Neuronal stem cell (in vitro differentiated cells): Measurements from ENCODE around the gene NR2F1.

Source experiments
- DNase-seq: peaks from one replicate; pipeline ENCODE4 v3.0.0-alpha.2; 2013; ENCODE audit warnings: low spot score
- H2AFZ ChIP-seq: one replicate; pipeline ENCODE4 v1.6.1; 2013; ENCODE audit warnings: mild to moderate bottlenecking, low read length, inconsistent platforms
- H2AK5ac ChIP-seq: 2 replicates; pipeline ENCODE4 v1.6.1; 2013; ENCODE audit warnings: low read depth, mild to moderate bottlenecking, inconsistent platforms, low read length, moderate library complexity, mixed read lengths
- H2BK120ac ChIP-seq: 2 replicates; pipeline ENCODE4 v1.6.1; 2013; ENCODE audit warnings: low read depth, mild to moderate bottlenecking, inconsistent platforms, low read length, moderate library complexity, mixed read lengths
- H2BK12ac ChIP-seq: one replicate; pipeline ENCODE4 v1.6.1; 2013; ENCODE audit warnings: low read length, inconsistent platforms
- H2BK15ac ChIP-seq: 2 replicates; pipeline ENCODE4 v1.6.1; 2013; ENCODE audit warnings: mild to moderate bottlenecking, low read length, inconsistent platforms, mixed read lengths
- H2BK5ac ChIP-seq: one replicate; pipeline ENCODE4 v1.6.1; 2013; ENCODE audit warnings: inconsistent platforms, mild to moderate bottlenecking, low read length, moderate library complexity
- H3K14ac ChIP-seq: one replicate; pipeline ENCODE4 v1.6.1; 2013; ENCODE audit warnings: low read length, inconsistent platforms
- H3K18ac ChIP-seq: 2 replicates; pipeline ENCODE4 v1.6.1; 2013; ENCODE audit warnings: low read length, inconsistent platforms
- H3K23ac ChIP-seq: 2 replicates; pipeline ENCODE4 v1.6.1; 2013; ENCODE audit warnings: low read depth, mild to moderate bottlenecking, mixed read lengths, low read length, inconsistent platforms; ENCODE audit not compliant: poor library complexity
- H3K27ac ChIP-seq: replicated peaks from 3 replicates; pipeline ENCODE4 v1.5.1; 2013; ENCODE audit warnings: low read length, inconsistent platforms
- H3K27me3 ChIP-seq, 3 experiments: 2 replicates each; pipeline ENCODE4 v1.6.1; 2013; ENCODE audit warnings: low read length in 3 of 3, mild to moderate bottlenecking in 2 of 3, inconsistent platforms in 1 of 3, low read depth in 1 of 3, mixed read lengths in 1 of 3, moderate library complexity in 1 of 3; ENCODE audit not compliant: control insufficient read depth in 3 of 3, insufficient read depth in 3 of 3
- H3K36me3 ChIP-seq, 2 donors: replicated peaks in 1 of 2; 2 replicates each; pipeline ENCODE4 v1.6.1; 2013; ENCODE audit warnings: low read length in 2 of 2; ENCODE audit not compliant: control insufficient read depth in 2 of 2, insufficient read depth in 2 of 2
- H3K4ac ChIP-seq: 2 replicates; pipeline ENCODE4 v1.6.1; 2013; ENCODE audit warnings: inconsistent platforms, mild to moderate bottlenecking, low read length, moderate library complexity
- H3K4me1 ChIP-seq, 2 donors: 1 replicate in 1 of 2; 2 replicates in 1 of 2; pipeline ENCODE4 v1.6.1; 2013; ENCODE audit warnings: low read length in 2 of 2, low read depth in 1 of 2; ENCODE audit not compliant: control insufficient read depth in 2 of 2, insufficient read depth in 1 of 2
- H3K4me2 ChIP-seq: one replicate; pipeline ENCODE4 v1.6.1; 2013; ENCODE audit warnings: mild to moderate bottlenecking, low read length, inconsistent platforms; ENCODE audit not compliant: insufficient read depth, poor library complexity, severe bottlenecking
- H3K4me3 ChIP-seq, 2 donors: 2 replicates each; pipeline ENCODE4 v1.5.1; 2013; ENCODE audit warnings: low read length in 2 of 2, mild to moderate bottlenecking in 2 of 2, inconsistent platforms in 1 of 2, moderate library complexity in 1 of 2
- H3K79me1 ChIP-seq: one replicate; pipeline ENCODE4 v1.6.1; 2013; ENCODE audit warnings: low read depth, mild to moderate bottlenecking, inconsistent platforms, low read length, moderate library complexity
- H3K9ac ChIP-seq: one replicate; pipeline ENCODE4 v1.6.1; 2013; ENCODE audit warnings: mild to moderate bottlenecking, low read depth, low read length, inconsistent platforms; ENCODE audit not compliant: poor library complexity
- H3K9me3 ChIP-seq, 2 donors: replicated peaks in 1 of 2; 2 replicates each; pipeline versions ENCODE3 to v1.6.1; 2013; ENCODE audit warnings: low read length in 2 of 2, mild to moderate bottlenecking in 2 of 2, inconsistent platforms in 1 of 2, low read depth in 1 of 2, mixed read lengths in 1 of 2, moderate library complexity in 1 of 2; ENCODE audit not compliant: control insufficient read depth in 2 of 2, insufficient read depth in 1 of 2
- H4K8ac ChIP-seq: one replicate; pipeline ENCODE4 v1.6.1; 2013; ENCODE audit warnings: low read depth, mild to moderate bottlenecking, inconsistent platforms, low read length, moderate library complexity
- H4K91ac ChIP-seq: one replicate; pipeline ENCODE4 v1.6.1; 2013; ENCODE audit warnings: low read length, low read depth, mild to moderate bottlenecking, inconsistent platforms; ENCODE audit not compliant: poor library complexity
- WGBS, 2 donors: extraction: QIAGEN DNeasy Blood & Tissue Kit; methylation state at CpG; one replicate each; pipeline ENCODE4 v1.1.7; 2013; ENCODE audit warnings: missing lambda C conversion rate in 2 of 2, mixed read lengths in 1 of 2; ENCODE audit not compliant: insufficient read length in 2 of 2, insufficient replicate concordance in 1 of 2; ENCODE audit errors: extremely low coverage in 2 of 2; 5-methylcytosine and 5-hydroxymethylcytosine counted together

Gene NR2F1

DNA sequence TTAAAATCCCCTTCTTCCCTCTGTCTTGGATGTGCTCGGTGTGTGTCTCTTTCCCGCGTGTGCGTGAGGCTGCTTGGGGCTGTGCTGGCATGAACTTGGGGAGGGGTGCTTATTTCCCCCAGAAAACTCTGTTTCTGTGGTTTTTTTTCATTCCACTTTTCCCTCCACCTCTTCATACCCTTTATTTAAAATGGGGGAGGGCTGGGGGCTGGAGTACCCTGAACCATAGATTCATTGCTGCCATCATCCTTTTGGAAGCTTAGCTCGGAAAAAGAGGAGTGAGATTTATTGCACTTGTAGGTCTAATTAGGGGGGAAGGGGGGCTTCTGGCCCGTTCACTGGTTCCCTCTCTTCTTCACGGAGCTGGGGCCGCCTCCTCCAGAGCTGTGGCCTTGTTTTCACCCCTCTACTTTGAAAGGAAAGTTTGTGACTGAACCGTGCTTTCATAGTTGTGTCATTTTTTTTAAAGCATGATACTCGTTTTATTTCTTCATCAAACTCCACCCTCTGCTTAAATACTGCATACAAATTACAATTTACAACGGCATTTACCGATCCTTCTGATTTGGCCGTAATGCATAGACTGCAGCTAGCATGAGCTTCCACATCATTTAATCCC is 2.9 kb downstream of the NR2F1 start:
- H3K4me1 ChIP-seq: peaks cover 11 to 17% of the 10 kb centered on the region in 2 donors
- H3K4me3 ChIP-seq: peak overlapping the region; percentile 97 to 98
- H4K91ac ChIP-seq: no peak overlapping the region
- H3K9me3 ChIP-seq: peaks cover 0 to 2% of the 10 kb centered on the region in 2 donors
- H2BK15ac ChIP-seq: no peak overlapping the region
- H3K4ac ChIP-seq: no peak overlapping the region
- no peak overlapping the region for H4K8ac ChIP-seq
- H3K27ac ChIP-seq: peak overlapping the region; percentile 91
- H2BK5ac ChIP-seq: peak overlapping the region; percentile 76
- peak overlapping the region; percentile 55 for H3K18ac ChIP-seq
- peak overlapping the region; percentile 65 for H3K4me2 ChIP-seq
- H2AK5ac ChIP-seq: no peak overlapping the region
- H2BK12ac ChIP-seq: no peak overlapping the region
- no peak overlapping the region for H3K14ac ChIP-seq
- H2BK120ac ChIP-seq: no peak overlapping the region
- H2AFZ ChIP-seq: no peak overlapping the region
- DNase-seq: no peak
- WGBS, 2 donors: no CpG with 5 or more reads among the region's 13 CpGs
- H3K9ac ChIP-seq: peak overlapping the region; percentile 94
- no peak overlapping the region for H3K23ac ChIP-seq
- H3K36me3 ChIP-seq: peaks cover 10 to 57% of the 10 kb centered on the region in 2 donors
- peaks cover 8% of the 10 kb centered on the region for H3K79me1 ChIP-seq
- peaks cover 0 to 17% (median 4%) of the 10 kb centered on the region in 3 experiments for H3K27me3 ChIP-seq

GRCh38 chr5:93586736-93587596 is 3.9 kb downstream of the NR2F1 start:
- no peak overlapping the region for H2BK12ac ChIP-seq
- DNase-seq: no peak
- H3K18ac ChIP-seq: no peak overlapping the region
- no peak overlapping the region for H2AK5ac ChIP-seq
- peaks cover 0 to 22% (median 4%) of the 10 kb centered on the region in 3 experiments for H3K27me3 ChIP-seq
- H3K9me3 ChIP-seq: peaks cover 0 to 2% of the 10 kb centered on the region in 2 donors
- H3K79me1 ChIP-seq: peaks cover 5% of the 10 kb centered on the region
- H2BK5ac ChIP-seq: no peak overlapping the region
- H3K4me1 ChIP-seq: peaks cover 13 to 28% of the 10 kb centered on the region in 2 donors
- peak overlapping the region; percentile 79 for H3K4me2 ChIP-seq
- H3K4ac ChIP-seq: no peak overlapping the region
- H3K27ac ChIP-seq: no peak overlapping the region
- no CpG with 5 or more reads among the region's 11 CpGs for WGBS, 2 donors
- H2BK15ac ChIP-seq: no peak overlapping the region
- H3K9ac ChIP-seq: no peak overlapping the region
- no peak overlapping the region for H2AFZ ChIP-seq
- peak overlapping the region; percentile 87 to 97 for H3K4me3 ChIP-seq
- H2BK120ac ChIP-seq: no peak overlapping the region
- no peak overlapping the region for H4K91ac ChIP-seq
- peak overlapping the region; percentile 10 for H3K14ac ChIP-seq
- H3K23ac ChIP-seq: no peak overlapping the region
- H3K36me3 ChIP-seq: peaks cover 14 to 68% of the 10 kb centered on the region in 2 donors
- H4K8ac ChIP-seq: no peak overlapping the region

GRCh38 chr5:93587597-93588351 is 4.8 kb downstream of the NR2F1 start:
- Histone ChIP-seq H4K8ac (no peak overlapping the region), H3K27me3 (peaks cover 0 to 24% (median 4%) of the 10 kb centered on the region in 3 experiments), H2AFZ (no peak overlapping the region), H2BK120ac (no peak overlapping the region), H3K18ac (peak overlapping the region; percentile 94), H3K9ac (peak overlapping the region; percentile 93), H2BK12ac (peak overlapping the region; percentile 85), H3K14ac (peak overlapping the region; percentile 92), H2BK5ac (no peak overlapping the region), H3K4me3 (peak overlapping the region; percentile 87 to 97), H2AK5ac (peak overlapping the region; percentile 99), H4K91ac (peak overlapping the region; percentile 79), H3K9me3 (peaks cover 1 to 2% of the 10 kb centered on the region in 2 donors), H3K23ac (peak overlapping the region; percentile 94), H3K4ac (peak overlapping the region; percentile 84), H3K4me2 (peak overlapping the region; percentile 79), H3K36me3 (peaks cover 14 to 76% of the 10 kb centered on the region in 2 donors), H3K4me1 (peaks cover 14 to 29% of the 10 kb centered on the region in 2 donors), H3K79me1 (peaks cover 5% of the 10 kb centered on the region), H2BK15ac (peak overlapping the region; percentile 88), H3K27ac (no peak overlapping the region)
- no CpG with 5 or more reads among the region's 59 CpGs for WGBS, 2 donors
- no peak for DNase-seq
